ENCODE measurements around the gene MNDA. TPM values are rescaled to one million over a fixed set of nuclear protein-coding genes. Genes with fewer than 3 reads are reported as not detected.
"Not testable (repeated sequence)": the region's sequence is repeated elsewhere in the genome, so short reads cannot be mapped to it uniquely, and the experiment has no call there.

The MNDA gene
- total RNA-seq, 1 donor from 2014 or later, result not detected

GRCh38 chr1:158870438-158870837 lies 39.3 kb downstream of the MNDA start:
- H3K9me3 Mint-ChIP-seq; intact Hi-C loops (cut with micrococcal nuclease); H3K4me1 Mint-ChIP-seq (ENCODE audit: low read depth); H3K4me3 Mint-ChIP-seq (ENCODE audit: low read depth); H3K36me3 Mint-ChIP-seq (ENCODE audit: low read depth); H3K27me3 Mint-ChIP-seq (ENCODE audit: low read depth); H3K27ac Mint-ChIP-seq; DNase-seq (ENCODE audit: low spot score): not testable (repeated sequence)

GRCh38 chr1:158873141-158873540 lies 42.0 kb downstream of the MNDA start:
- intact Hi-C loops (cut with micrococcal nuclease), result no loop called here
- H3K36me3 Mint-ChIP-seq (ENCODE audit: low read depth), result no peaks in the 10 kb centered on the region

GRCh38 chr1:158893654-158894053 lies 62.5 kb downstream of the MNDA start:
- no peak for DNase-seq (ENCODE audit: low spot score)
- intact Hi-C loops (cut with micrococcal nuclease), result no loop called here
- H3K27ac Mint-ChIP-seq, result no peak overlapping the region
- H3K27me3 Mint-ChIP-seq (ENCODE audit: low read depth), result peaks cover 10% of the 10 kb centered on the region
- no peaks in the 10 kb centered on the region for H3K36me3 Mint-ChIP-seq (ENCODE audit: low read depth)
- no peaks in the 10 kb centered on the region for H3K4me1 Mint-ChIP-seq (ENCODE audit: low read depth)
- no peak overlapping the region for H3K4me3 Mint-ChIP-seq (ENCODE audit: low read depth)
- no peaks in the 10 kb centered on the region for H3K9me3 Mint-ChIP-seq

More at GRCh38 chr1:158873141-158873540, 42.0 kb downstream of the MNDA start:
- Mint-ChIP-seq H3K4me3 (ENCODE audit: low read depth) (no peak overlapping the region), H3K27me3 (ENCODE audit: low read depth) (peaks cover 4% of the 10 kb centered on the region), H3K9me3 (peaks cover 6% of the 10 kb centered on the region), H3K4me1 (ENCODE audit: low read depth) (no peaks in the 10 kb centered on the region), H3K27ac (no peak overlapping the region)
- no peak for DNase-seq (ENCODE audit: low spot score)

GRCh38 chr1:158898722-158899121 lies 67.6 kb downstream of the MNDA start:
- Mint-ChIP-seq H3K27ac (no peak overlapping the region), H3K36me3 (ENCODE audit: low read depth) (no peaks in the 10 kb centered on the region), H3K4me3 (ENCODE audit: low read depth) (no peak overlapping the region), H3K9me3 (peaks cover 9% of the 10 kb centered on the region), H3K4me1 (ENCODE audit: low read depth) (peaks cover 3% of the 10 kb centered on the region), H3K27me3 (ENCODE audit: low read depth) (peaks cover 15% of the 10 kb centered on the region)
- intact Hi-C loops (cut with micrococcal nuclease), result no loop called here
- no peak for DNase-seq (ENCODE audit: low spot score)

Other genes starting within 250 kb of the MNDA start
- not detected in 2 replicates for gene OR10Z1, start 226.1 kb upstream of the MNDA start, total RNA-seq
- 0.02 and 0.30 TPM in 2 replicates for gene SPTA1, start 144.6 kb upstream of the MNDA start, total RNA-seq
- not detected in 2 replicates for gene OR6K2, start 130.7 kb upstream of the MNDA start, total RNA-seq
- not detected in 2 replicates for gene OR6K3, start 110.6 kb upstream of the MNDA start, total RNA-seq
- not detected in 2 replicates for gene OR6K6, start 76.6 kb upstream of the MNDA start, total RNA-seq
- gene OR6N1, start 59.2 kb upstream of the MNDA start, total RNA-seq, result not detected in 2 replicates
- not detected in 2 replicates for gene OR6N2, start 50.1 kb upstream of the MNDA start, total RNA-seq
- 7.4 and 10.0 TPM in 2 replicates for gene PYHIN1, start 100.2 kb downstream of the MNDA start, total RNA-seq
- 108 and 113 TPM in 2 replicates for gene IFI16, start 178.6 kb downstream of the MNDA start, total RNA-seq
- 101 and 109 TPM in 2 replicates for gene AIM2, start 245.4 kb downstream of the MNDA start, total RNA-seq

Data from activated T-helper 2 cell treated with anti-CD3 and anti-CD28 coated beads, Interferon-gamma antibody, Interleukin-2, Interleukin-4, amounts not matched to agents 10 μg/mL and 5 μg/mL and 100 μg/mL, durations not matched to agents 14 hours and 24 hours and 36 hours (primary cell).